Stomach (tissue), 4 donors: ENCODE data around the gene LRRC7.

Source experiments
- POLR2A ChIP-seq, 4 donors: fragments of 450-650 bp; IDR thresholded peaks; one replicate each; pipeline ENCODE4 v1.6.1; 2016; ENCODE audit warnings: antibody characterized with exemption in 4 of 4, control low read depth in 2 of 4, mild to moderate bottlenecking in 1 of 4, moderate library complexity in 1 of 4
- POLR2AphosphoS5 ChIP-seq, 3 donors: sonication (generic); formaldehyde crosslinking; IDR thresholded peaks; one replicate each; pipeline ENCODE4 v1.6.1; 2016; ENCODE audit warnings: antibody characterized with exemption in 3 of 3

DNA sequence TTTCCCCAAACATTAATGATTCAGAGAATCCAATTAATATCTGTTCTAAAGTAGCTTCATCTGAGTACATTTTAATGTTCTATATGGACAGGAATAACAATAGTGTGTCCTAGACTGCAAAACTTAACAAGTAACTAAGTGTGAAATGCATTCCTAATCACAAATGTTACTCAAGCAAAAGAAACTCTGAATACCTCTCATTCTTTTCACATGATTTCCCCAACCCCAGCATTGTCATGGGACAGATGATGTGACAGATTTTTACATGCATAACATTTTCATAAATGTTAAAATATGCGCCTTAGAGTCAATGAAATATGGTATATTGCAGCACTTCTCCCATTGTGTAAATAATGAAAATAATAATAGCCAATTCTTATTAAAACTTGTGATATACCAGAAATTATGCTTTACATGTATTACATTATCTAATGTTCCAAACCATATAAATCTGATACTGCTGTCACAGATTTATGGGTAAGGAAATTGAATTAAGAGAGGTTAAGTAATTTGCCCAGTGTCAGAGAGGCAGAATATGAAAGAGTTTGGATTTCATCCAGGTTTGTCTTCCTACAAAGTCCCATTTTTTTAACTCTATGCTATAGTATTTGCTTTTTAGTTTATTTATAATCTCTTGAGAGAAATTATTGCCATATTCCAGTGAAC lies 269.4 kb downstream of the LRRC7 start:
- TF ChIP-seq POLR2AphosphoS5 (IDR thresholded peaks at IDR 0.05) (no peak), POLR2A (IDR thresholded peaks at IDR 0.05) (no peak)
